Measurements from ENCODE around the gene SPAG9.
A peak's percentile ranks its signal among the peaks of the same experiment; 100 is the strongest.
"Not testable (repeated sequence)": the region's sequence is repeated elsewhere in the genome, so short reads cannot be mapped to it uniquely, and the experiment has no call there.

SPAG9 gene

DNA sequence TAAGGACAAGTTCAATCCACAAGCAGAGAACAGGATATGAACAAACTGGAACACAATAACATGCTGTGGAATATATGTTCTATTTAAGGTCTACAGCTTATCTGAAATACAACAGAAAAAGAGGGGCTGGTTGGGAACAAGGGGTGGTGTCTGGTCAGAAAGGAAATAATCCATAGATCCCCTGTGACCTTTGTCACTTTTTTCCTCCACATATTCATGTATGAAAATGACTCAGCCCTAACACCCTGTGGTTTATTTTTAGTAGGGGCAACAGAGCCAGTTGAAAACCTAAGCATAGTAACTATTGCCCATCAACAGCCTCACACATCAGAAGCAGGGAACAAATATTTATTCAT is 12.3 kb upstream of the SPAG9 start:
- Histone ChIP-seq H3K9me3 (ENCODE audit: insufficient read depth, low read depth, low read length) (no peaks in the 10 kb centered on the region), H3K4me3 (ENCODE audit: low read length) (no peak overlapping the region), H3K4me1 (ENCODE audit: insufficient read depth, low read length) (no peaks in the 10 kb centered on the region), H3K27me3 (ENCODE audit: insufficient read depth, low read length) (no peaks in the 10 kb centered on the region), H3K9ac (ENCODE audit: low read depth, low read length) (no peak overlapping the region), H3K27ac (ENCODE audit: low read depth, low read length) (no peak overlapping the region), H3K36me3 (ENCODE audit: insufficient read depth, low read length) (no peaks in the 10 kb centered on the region)

DNA sequence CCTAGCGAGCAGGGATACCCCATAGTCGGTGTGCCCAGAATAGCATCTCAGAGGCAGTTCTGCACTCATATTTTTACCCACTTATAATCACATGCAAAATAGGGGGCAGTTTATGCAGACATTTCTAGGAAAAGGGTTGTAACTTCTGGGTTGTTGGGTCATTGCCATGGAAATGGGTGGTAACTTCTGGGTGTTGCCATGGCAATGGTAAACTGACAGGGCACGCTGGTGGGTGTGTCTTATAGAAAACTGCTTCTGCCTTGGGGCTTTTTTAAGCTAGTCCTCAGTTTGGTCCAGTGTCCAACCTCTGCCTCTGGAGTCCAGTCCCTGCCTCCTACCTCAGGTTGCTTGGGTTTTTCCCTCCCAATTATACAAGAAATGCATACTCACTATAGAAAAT is 7.4 kb upstream of the SPAG9 start:
- Histone ChIP-seq H3K27ac (ENCODE audit: low read depth, low read length) (no peak overlapping the region), H3K9ac (ENCODE audit: low read depth, low read length) (no peak overlapping the region)
- WGBS: 90% methylated on average over 3 of the region's 3 CpGs

DNA sequence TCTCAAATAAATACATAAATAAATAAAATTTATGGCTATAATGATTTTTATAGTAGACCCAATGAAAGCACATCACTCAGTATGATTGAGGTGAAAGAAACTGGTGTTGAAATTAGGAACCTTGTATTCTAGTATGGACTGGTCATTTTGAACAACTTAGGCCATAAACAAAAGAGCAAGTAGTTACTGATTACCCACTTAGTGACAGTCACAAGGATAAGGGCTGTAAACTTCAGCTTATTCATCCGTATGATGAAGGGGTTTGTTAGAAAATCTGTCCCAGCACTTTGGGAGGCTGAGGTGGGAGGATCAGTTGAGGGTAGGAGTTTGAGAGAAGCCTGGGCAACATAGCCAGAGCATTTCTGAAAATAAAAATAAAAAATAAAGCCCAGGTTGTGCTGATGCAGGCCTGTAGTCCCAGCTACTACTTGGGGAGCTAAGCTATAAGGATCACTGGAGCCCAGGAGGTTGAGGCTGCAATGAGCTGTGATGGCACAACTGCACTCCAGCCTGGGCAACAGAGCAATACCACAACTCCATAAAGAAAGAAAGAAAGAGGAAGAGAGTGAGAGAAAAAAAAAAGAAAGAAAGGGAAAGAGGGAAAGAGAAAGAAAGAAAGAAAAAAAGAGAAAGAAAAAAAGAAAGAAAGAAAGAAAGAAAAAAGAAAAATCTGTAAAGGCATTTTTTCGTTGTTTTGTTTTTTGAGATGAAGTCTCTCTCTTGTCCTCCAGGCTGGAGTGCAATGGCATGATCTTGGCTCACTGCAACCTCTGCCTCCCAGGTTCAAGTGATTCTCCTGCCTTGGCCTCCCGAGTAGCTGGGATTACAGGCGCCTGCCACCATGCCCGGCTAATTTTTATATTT is 4.2 kb upstream of the SPAG9 start:
- no peaks in the 10 kb centered on the region for H3K4me1 ChIP-seq (ENCODE audit: insufficient read depth, low read length)
- H3K27me3 ChIP-seq (ENCODE audit: insufficient read depth, low read length): no peaks in the 10 kb centered on the region
- H3K4me3 ChIP-seq (ENCODE audit: low read length): no peak overlapping the region
- no peak overlapping the region for H3K27ac ChIP-seq (ENCODE audit: low read depth, low read length)
- no peak overlapping the region for H3K9ac ChIP-seq (ENCODE audit: low read depth, low read length)
- H3K36me3 ChIP-seq (ENCODE audit: insufficient read depth, low read length): no peaks in the 10 kb centered on the region
- WGBS: 95% methylated on average over 5 of the region's 5 CpGs
- H3K9me3 ChIP-seq (ENCODE audit: insufficient read depth, low read depth, low read length): no peaks in the 10 kb centered on the region

More for the DNA sequence above, 7.4 kb upstream of the SPAG9 start:
- no peaks in the 10 kb centered on the region for H3K36me3 ChIP-seq (ENCODE audit: insufficient read depth, low read length)
- H3K27me3 ChIP-seq (ENCODE audit: insufficient read depth, low read length): no peaks in the 10 kb centered on the region
- H3K4me1 ChIP-seq (ENCODE audit: insufficient read depth, low read length): no peaks in the 10 kb centered on the region
- no peak overlapping the region for H3K4me3 ChIP-seq (ENCODE audit: low read length)
- H3K9me3 ChIP-seq (ENCODE audit: insufficient read depth, low read depth, low read length): no peaks in the 10 kb centered on the region

DNA sequence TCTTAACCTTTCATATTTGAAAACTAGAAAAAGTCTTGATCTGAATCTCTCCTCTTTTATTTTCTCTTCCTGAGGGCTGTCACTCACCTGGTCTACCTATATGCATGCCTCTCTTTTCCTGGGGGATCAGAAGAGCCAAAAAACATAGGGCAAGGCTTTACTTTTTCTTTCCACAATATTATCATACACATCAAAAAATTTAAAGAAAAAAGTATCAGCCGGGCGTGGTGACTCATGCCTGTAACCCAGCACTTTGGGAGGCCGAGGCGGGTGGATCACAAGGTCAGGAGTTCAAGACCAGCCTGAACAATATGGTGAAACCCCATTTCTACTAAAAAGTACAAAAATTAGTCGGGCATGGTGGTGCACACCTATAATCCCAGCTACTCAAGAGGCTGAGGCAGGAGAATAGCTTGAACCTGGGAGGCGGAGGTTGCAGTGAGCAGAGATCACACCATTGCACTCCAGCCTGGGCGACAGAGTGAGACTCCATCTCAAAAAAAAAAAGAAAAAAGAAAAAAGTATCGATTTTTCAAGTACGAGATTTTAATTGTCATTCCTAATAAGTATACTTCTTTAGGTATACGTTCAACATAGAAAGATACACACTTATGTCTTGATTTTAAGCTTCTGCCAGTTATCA is 1.9 kb upstream of the SPAG9 start:
- peak overlapping the region; percentile 70 for H3K4me3 ChIP-seq (ENCODE audit: low read length)

DNA sequence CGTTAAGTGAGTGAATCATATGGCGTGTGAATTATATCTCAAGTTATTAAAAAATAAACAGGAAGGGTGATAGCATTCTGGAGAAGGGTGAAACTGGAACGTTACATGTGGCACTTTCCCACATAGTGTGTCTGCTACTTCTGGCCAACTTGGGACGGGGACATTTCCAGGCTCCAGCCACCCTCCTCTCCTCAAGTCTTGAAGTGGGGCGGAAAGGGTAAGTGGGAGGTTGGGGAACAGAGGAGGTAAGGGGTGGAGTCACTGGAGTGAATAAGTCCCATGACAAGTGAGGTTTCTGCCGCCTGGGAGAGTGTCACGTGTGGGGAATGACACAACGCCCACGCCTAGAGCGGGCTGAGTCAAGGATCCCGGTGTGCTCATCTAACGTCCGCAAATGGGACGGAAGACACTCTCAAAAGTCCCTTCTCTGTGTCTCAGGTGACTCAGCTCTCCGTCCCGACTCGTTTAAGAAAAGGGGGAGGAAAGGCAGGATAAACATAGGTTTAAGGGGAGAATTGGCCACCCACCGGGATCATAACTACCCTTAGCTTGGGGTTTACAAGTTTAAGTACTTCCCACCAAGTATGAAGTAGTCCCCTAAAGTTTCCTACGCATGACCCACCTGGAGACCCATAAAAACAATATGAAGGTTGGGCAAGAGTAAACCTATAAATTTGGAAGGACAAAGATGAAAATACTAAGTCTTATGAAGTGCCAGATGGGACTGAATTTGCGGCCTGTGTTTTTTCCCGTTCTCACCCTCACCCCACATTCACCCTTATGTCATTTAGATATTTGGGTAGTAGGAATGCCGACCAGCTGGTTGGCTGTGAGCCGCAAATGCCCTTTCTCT is 1.2 kb upstream of the SPAG9 start:
- H3K27me3 ChIP-seq (ENCODE audit: insufficient read depth, low read length): no peaks in the 10 kb centered on the region
- no peaks in the 10 kb centered on the region for H3K36me3 ChIP-seq (ENCODE audit: insufficient read depth, low read length)
- H3K27ac ChIP-seq (ENCODE audit: low read depth, low read length): peak overlapping the region; percentile 86; the same call in 1 of the 2 replicates
- H3K9ac ChIP-seq (ENCODE audit: low read depth, low read length): peak overlapping the region; percentile 78
- no peaks in the 10 kb centered on the region for H3K9me3 ChIP-seq (ENCODE audit: insufficient read depth, low read depth, low read length)
- peaks cover 8% of the 10 kb centered on the region; the same call in 1 of the 2 replicates for H3K4me1 ChIP-seq (ENCODE audit: insufficient read depth, low read length)
- WGBS: 9% methylated on average over 15 of the region's 23 CpGs
- peak overlapping the region; percentile 70 for H3K4me3 ChIP-seq (ENCODE audit: low read length)

More for the DNA sequence above, 1.9 kb upstream of the SPAG9 start:
- H3K4me1 ChIP-seq (ENCODE audit: insufficient read depth, low read length); H3K9me3 ChIP-seq (ENCODE audit: insufficient read depth, low read depth, low read length); H3K36me3 ChIP-seq (ENCODE audit: insufficient read depth, low read length); H3K27me3 ChIP-seq (ENCODE audit: insufficient read depth, low read length); H3K9ac ChIP-seq (ENCODE audit: low read depth, low read length): not testable (repeated sequence)
- H3K27ac ChIP-seq (ENCODE audit: low read depth, low read length): peak overlapping the region; percentile 86; the same call in 1 of the 2 replicates
- 92% methylated on average over 6 of the region's 10 CpGs for WGBS

DNA sequence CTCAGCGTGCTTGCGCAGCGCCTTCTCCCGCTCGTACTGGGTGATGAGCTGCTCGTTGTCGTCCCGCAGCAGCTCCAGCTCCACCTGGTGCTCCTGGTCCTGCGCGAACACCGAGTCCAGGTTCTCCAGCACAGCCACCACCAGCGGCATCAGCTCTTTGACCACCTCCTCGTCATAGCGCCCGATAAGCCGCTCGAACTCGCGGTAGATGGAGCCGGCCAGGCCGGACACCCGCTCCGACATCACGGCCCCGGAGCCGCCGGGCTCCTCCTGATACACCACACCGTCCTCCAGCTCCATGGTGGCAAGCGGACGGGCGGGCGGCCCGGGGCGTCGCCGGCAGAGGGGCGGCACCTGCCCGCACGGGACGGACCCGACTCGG is 320 bp downstream of the SPAG9 start:
- Histone ChIP-seq H3K36me3 (ENCODE audit: insufficient read depth, low read length) (no peaks in the 10 kb centered on the region), H3K27ac (ENCODE audit: low read depth, low read length) (peak overlapping the region; percentile 84; the same call in 1 of the 2 replicates), H3K4me3 (ENCODE audit: low read length) (peak overlapping the region; percentile 100), H3K9ac (ENCODE audit: low read depth, low read length) (peak overlapping the region; percentile 78), H3K4me1 (ENCODE audit: insufficient read depth, low read length) (peaks cover 8% of the 10 kb centered on the region; the same call in 1 of the 2 replicates), H3K9me3 (ENCODE audit: insufficient read depth, low read depth, low read length) (no peaks in the 10 kb centered on the region), H3K27me3 (ENCODE audit: insufficient read depth, low read length) (no peaks in the 10 kb centered on the region)
- WGBS: under 1% methylated on average over 42 of the region's 42 CpGs

DNA sequence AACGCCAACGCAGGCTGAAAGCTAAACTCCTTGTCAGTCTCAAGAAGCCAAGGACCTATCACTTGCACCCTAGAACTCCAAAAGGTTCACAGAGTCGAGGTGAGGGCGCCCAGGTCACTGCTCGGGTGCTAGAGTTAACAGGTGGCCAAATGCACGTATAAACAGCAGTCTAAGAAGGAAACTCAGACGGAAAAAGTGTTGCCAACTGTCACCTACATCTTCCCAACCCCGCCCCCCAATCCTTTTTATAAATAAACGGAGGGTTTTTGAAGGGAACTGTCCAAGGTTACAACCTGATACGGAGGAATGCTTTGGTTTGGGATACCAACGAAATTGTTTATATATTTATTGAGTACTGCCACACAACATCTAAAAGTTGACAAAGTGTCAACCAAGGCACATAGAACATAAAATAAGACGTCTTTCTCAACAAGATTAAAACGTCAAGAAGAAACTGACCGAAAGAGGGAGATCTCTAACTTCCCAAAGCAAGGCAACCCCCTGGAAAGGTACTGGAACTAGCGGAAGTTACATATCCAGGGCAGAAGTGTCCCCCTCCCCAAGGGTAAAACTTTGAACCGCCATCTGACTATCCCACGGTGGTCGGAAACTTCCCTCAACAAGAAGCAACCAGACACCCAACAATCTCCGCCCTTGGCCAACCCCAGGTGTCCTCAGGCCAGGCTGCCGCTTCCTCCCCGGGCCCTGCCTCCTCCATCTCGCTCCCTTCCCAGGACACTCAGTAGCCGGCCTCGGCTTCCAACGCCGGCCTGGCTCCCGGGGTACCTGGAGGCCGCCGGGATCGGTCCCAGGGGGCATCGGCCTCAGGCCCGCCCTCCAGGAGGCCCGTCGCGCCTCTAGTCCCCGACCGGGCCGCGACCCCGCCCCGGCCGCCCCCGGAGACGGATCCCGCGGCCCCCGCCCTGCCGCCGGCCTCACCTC is 982 bp downstream of the SPAG9 start:
- WGBS: 5% methylated on average over 45 of the region's 49 CpGs

DNA sequence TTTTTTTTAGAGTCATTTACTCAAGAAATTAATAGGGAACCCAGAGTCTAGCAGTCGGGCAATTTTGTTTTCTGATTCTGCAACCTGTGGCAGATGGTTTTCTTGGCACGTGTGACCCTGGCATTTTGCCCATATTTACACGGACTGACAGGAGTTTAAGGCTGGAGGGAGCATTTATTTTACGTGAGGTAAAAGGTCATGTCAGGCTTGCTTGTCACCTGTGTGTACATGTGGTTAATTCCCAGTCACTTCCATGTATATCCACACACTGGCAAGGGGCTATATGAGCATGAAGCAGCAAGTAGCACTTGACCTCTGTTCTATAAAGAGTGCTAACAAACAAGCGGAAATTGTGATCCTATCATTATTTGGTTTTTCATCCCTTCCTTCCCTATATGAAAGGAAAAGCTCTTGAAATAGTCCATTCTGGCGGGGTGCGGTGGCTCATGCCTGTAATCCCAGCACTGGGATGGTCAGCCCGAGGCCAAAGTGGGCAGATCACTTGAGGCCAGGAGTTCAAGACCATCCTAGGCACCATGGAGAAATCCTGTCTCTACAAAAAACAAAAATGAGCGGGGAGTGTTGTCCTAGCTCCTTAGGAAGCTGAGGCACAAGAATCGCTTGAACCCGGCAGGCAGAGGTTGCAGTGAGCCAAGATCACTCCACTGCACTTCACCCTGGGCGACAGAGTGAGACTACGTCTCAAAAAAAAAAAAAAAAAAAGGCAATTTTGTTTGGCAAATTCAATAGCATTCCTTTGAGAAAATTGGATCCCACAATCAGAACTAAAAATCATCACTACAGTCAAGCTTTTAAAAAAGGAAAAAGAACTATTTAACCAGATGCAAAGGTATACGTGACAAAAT is 2.1 kb downstream of the SPAG9 start:
- Histone ChIP-seq H3K4me1 (ENCODE audit: insufficient read depth, low read length) (peaks cover 8% of the 10 kb centered on the region; the same call in 1 of the 2 replicates), H3K27me3 (ENCODE audit: insufficient read depth, low read length) (no peaks in the 10 kb centered on the region), H3K4me3 (ENCODE audit: low read length) (peak overlapping the region; percentile 100), H3K9me3 (ENCODE audit: insufficient read depth, low read depth, low read length) (no peaks in the 10 kb centered on the region), H3K36me3 (ENCODE audit: insufficient read depth, low read length) (no peaks in the 10 kb centered on the region), H3K9ac (ENCODE audit: low read depth, low read length) (no peak overlapping the region), H3K27ac (ENCODE audit: low read depth, low read length) (no peak overlapping the region)
- WGBS: 94% methylated on average over 13 of the region's 14 CpGs

More for the DNA sequence above, 982 bp downstream of the SPAG9 start:
- H3K36me3 ChIP-seq (ENCODE audit: insufficient read depth, low read length): no peaks in the 10 kb centered on the region
- H3K27ac ChIP-seq (ENCODE audit: low read depth, low read length): peak overlapping the region; percentile 84; the same call in 1 of the 2 replicates
- H3K27me3 ChIP-seq (ENCODE audit: insufficient read depth, low read length): no peaks in the 10 kb centered on the region
- peak overlapping the region; percentile 100 for H3K4me3 ChIP-seq (ENCODE audit: low read length)
- peak overlapping the region; percentile 78 for H3K9ac ChIP-seq (ENCODE audit: low read depth, low read length)
- peaks cover 8% of the 10 kb centered on the region; the same call in 1 of the 2 replicates for H3K4me1 ChIP-seq (ENCODE audit: insufficient read depth, low read length)
- H3K9me3 ChIP-seq (ENCODE audit: insufficient read depth, low read depth, low read length): no peaks in the 10 kb centered on the region

DNA sequence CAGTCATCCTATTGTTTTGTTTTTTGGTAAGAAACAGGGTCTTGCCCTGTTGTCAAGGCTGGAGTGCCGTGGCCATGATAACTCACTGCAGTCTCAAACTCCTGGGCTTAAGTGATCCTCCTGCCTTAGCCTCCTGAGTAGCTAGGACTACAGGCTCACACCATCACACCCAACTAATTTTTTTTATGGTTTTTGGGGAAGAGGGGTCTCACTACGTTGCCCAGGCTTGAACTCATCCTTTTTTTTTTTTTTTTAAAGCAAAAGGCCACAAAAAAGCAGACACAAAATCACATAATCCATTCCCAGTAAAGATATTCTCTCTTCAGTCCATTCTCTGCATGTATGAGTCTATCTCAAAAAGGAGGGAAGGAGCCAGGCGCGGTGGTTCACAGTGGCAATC is 5.5 kb downstream of the SPAG9 start:
- no peak overlapping the region for H3K9ac ChIP-seq (ENCODE audit: low read depth, low read length)
- H3K9me3 ChIP-seq (ENCODE audit: insufficient read depth, low read depth, low read length): no peaks in the 10 kb centered on the region
- H3K27me3 ChIP-seq (ENCODE audit: insufficient read depth, low read length): no peaks in the 10 kb centered on the region
- no peaks in the 10 kb centered on the region for H3K36me3 ChIP-seq (ENCODE audit: insufficient read depth, low read length)
- 96% methylated on average over 4 of the region's 4 CpGs for WGBS
- H3K4me1 ChIP-seq (ENCODE audit: insufficient read depth, low read length): peaks cover 8% of the 10 kb centered on the region; the same call in 1 of the 2 replicates
- no peak overlapping the region for H3K4me3 ChIP-seq (ENCODE audit: low read length)
- no peak overlapping the region for H3K27ac ChIP-seq (ENCODE audit: low read depth, low read length)
